ENCODE results near the gene CEP350.

DNA sequence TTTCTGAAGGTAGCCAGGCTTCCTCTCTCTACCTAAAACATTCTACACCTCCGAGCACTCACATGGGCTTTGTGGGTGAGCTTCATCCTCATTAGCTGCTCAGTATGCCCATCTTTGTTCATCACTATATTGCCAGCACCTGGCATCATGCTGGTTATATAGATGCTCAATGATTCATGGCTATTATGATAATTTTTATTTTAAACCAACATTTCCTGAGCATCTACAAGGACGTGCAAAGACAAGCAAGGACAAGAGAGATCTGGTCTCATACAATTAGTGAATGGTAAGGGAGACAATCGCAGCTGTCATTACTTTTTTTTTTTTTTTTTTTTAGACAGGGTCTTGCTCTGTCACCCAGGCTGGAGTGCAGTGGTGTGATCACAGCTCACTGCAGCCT lies 188.7 kb downstream of the CEP350 start:
- TF ChIP-seq CTCF (IDR thresholded peaks at IDR 0.05): no peak
- TF ChIP-seq EP300 (IDR thresholded peaks at IDR 0.05): no peak
- TF ChIP-seq POLR2A (IDR thresholded peaks at IDR 0.05): no peak
